GM18909 (cell line): Measurements from ENCODE around the gene RPS6KA4.

ENCODE experiments used
- ATAC-seq: cut with Tn5 transposase; IDR thresholded peaks from one replicate; pipeline ENCODE4 v1.9.1; 2021; ENCODE audit warnings: mild to moderate bottlenecking; ENCODE audit not compliant: unreplicated experiment, poor library complexity

The RPS6KA4 gene

GRCh38 chr11:64362339-64362738 lies 3.4 kb downstream of the RPS6KA4 start:
- ATAC-seq: no peak

- ATAC-seq: no peak
Measured at GRCh38 chr11:64364435-64364834, 5.5 kb downstream of the RPS6KA4 start.

- ATAC-seq: no peak
Measured at GRCh38 chr11:64364911-64365310, 5.9 kb downstream of the RPS6KA4 start.

GRCh38 chr11:64366751-64367150 lies 7.8 kb downstream of the RPS6KA4 start:
- no peak for ATAC-seq

- no peak for ATAC-seq
Measured at GRCh38 chr11:64367931-64368672, 9.1 kb downstream of the RPS6KA4 start.

- ATAC-seq: no peak
Measured at GRCh38 chr11:64368673-64369074, 9.7 kb downstream of the RPS6KA4 start.

GRCh38 chr11:64369440-64370421 lies 10.8 kb downstream of the RPS6KA4 start:
- ATAC-seq: no peak

- no peak for ATAC-seq
Measured at GRCh38 chr11:64371201-64371600, 12.2 kb downstream of the RPS6KA4 start.

- ATAC-seq: no peak
Measured at GRCh38 chr11:64372021-64372420, 13.1 kb downstream of the RPS6KA4 start.

- ATAC-seq: no peak
Measured at GRCh38 chr11:64372802-64373597, 14.0 kb downstream of the RPS6KA4 start.

GRCh38 chr11:64373598-64373974 lies 14.6 kb downstream of the RPS6KA4 start:
- no peak for ATAC-seq

GRCh38 chr11:64376071-64376470 lies 17.1 kb downstream of the RPS6KA4 start:
- ATAC-seq: no peak

GRCh38 chr11:64378335-64378880 lies 19.4 kb downstream of the RPS6KA4 start:
- no peak for ATAC-seq

GRCh38 chr11:64379160-64379559 lies 20.2 kb downstream of the RPS6KA4 start:
- no peak for ATAC-seq

- ATAC-seq: no peak
Measured at GRCh38 chr11:64379817-64380709, 21.1 kb downstream of the RPS6KA4 start.

- ATAC-seq: no peak
Measured at GRCh38 chr11:64381350-64381749, 22.4 kb downstream of the RPS6KA4 start.

- ATAC-seq: no peak
Measured at GRCh38 chr11:64382047-64382446, 23.1 kb downstream of the RPS6KA4 start.

- ATAC-seq: no peak
Measured at GRCh38 chr11:64382586-64382985, 23.6 kb downstream of the RPS6KA4 start.

GRCh38 chr11:64383580-64383979 lies 24.6 kb downstream of the RPS6KA4 start:
- no peak for ATAC-seq
